Neural cell (in vitro differentiated cells): ENCODE results near the gene NARS2. TPM values are rescaled to one million over a fixed set of nuclear protein-coding genes. Genes with fewer than 3 reads are reported as not detected.

Experiments used
- H2AFZ ChIP-seq: fragments of 200-600, 300-800 bp; sonication (generic), shearing (Covaris generic); 2 replicates; pipeline ENCODE4 v1.6.0; 2014; ENCODE audit warnings: low read depth, mild to moderate bottlenecking, antibody characterized with exemption, low read length, moderate library complexity
- H3F3A ChIP-seq: fragments of 200-600 bp; shearing (Covaris generic); 2 replicates; pipeline ENCODE4 v1.6.1; 2016; ENCODE audit warnings: mild to moderate bottlenecking, moderate library complexity, mixed read lengths, antibody characterized with exemption, low read length; ENCODE audit not compliant: insufficient read depth, poor library complexity, severe bottlenecking
- H3K27ac ChIP-seq: fragments of 200-600, 300-800 bp; sonication (generic), shearing (Covaris generic); 2 replicates; pipeline ENCODE4 v1.5.1; 2014; ENCODE audit warnings: mild to moderate bottlenecking, low read length, moderate library complexity
- H3K27me3 ChIP-seq: fragments of 300-800, 200-600 bp; sonication (generic), shearing (Covaris generic); 2 replicates; pipeline ENCODE4 v1.6.0; 2014; ENCODE audit warnings: mild to moderate bottlenecking, low read depth, low read length, moderate library complexity; ENCODE audit not compliant: insufficient read depth
- H3K36me3 ChIP-seq: fragments of 300-800, 200-600 bp; sonication (generic), shearing (Covaris generic); 2 replicates; pipeline ENCODE4 v1.5.1; 2014; ENCODE audit warnings: mild to moderate bottlenecking, antibody characterized with exemption, low read length, moderate library complexity; ENCODE audit not compliant: insufficient read depth
- H3K4me2 ChIP-seq: fragments of 300-800, 200-600 bp; sonication (generic), shearing (Covaris generic); 2 replicates; pipeline ENCODE4 v1.6.0; 2014; ENCODE audit warnings: mild to moderate bottlenecking, low read length
- H3K4me3 ChIP-seq: fragments of 300-800, 200-600 bp; sonication (generic), shearing (Covaris generic); 2 replicates; pipeline ENCODE4 v1.5.1; 2014; ENCODE audit warnings: mild to moderate bottlenecking, low read length, moderate library complexity
- H3K79me2 ChIP-seq: fragments of 200-600 bp; shearing (Covaris generic); replicated peaks from 2 replicates; pipeline ENCODE4 v1.6.0; 2014; ENCODE audit warnings: mild to moderate bottlenecking, low read length, moderate library complexity; ENCODE audit not compliant: insufficient read depth
- H3K9ac ChIP-seq: fragments of 300-800, 200-600 bp; sonication (generic), shearing (Covaris generic); 2 replicates; pipeline ENCODE4 v1.6.1; 2016; ENCODE audit warnings: mild to moderate bottlenecking, low read length, mixed read lengths
- H3K9me2 ChIP-seq: fragments of 200-600 bp; shearing (Covaris generic); 2 replicates; pipeline ENCODE4 v1.6.1; 2016; ENCODE audit warnings: mild to moderate bottlenecking, low read length, mixed read lengths; ENCODE audit not compliant: insufficient read depth
- H3K9me3 ChIP-seq: fragments of 200-600, 300-800 bp; sonication (generic), shearing (Covaris generic); 2 replicates; pipeline ENCODE4 v1.6.1; 2016; ENCODE audit warnings: mild to moderate bottlenecking, mixed run types, low read length, moderate library complexity, mixed read lengths
- H4K20me1 ChIP-seq: fragments of 200-600 bp; shearing (Covaris generic); 2 replicates; pipeline ENCODE4 v1.6.1; 2016; ENCODE audit warnings: mild to moderate bottlenecking, mixed run types; ENCODE audit not compliant: insufficient read depth
- CTCF ChIP-seq: fragments of 450-650 bp; IDR thresholded peaks from 2 replicates; pipeline ENCODE4 v1.5.1; 2014; ENCODE audit warnings: antibody characterized with exemption, mild to moderate bottlenecking, moderate library complexity; ENCODE audit not compliant: poor library complexity, severe bottlenecking
- EP300 ChIP-seq: fragments of 450-650 bp; conservative IDR thresholded peaks from 2 replicates; pipeline ENCODE4 v1.6.1; 2014; ENCODE audit warnings: antibody characterized with exemption, mild to moderate bottlenecking, moderate library complexity; ENCODE audit not compliant: poor library complexity, severe bottlenecking
- EZH2 ChIP-seq: fragments of 200-600, 300-800 bp; shearing (Covaris generic), sonication (generic); IDR thresholded peaks from 2 replicates; pipeline ENCODE4 v1.6.1; 2014; ENCODE audit warnings: antibody characterized with exemption, low read length, borderline replicate concordance, mild to moderate bottlenecking; ENCODE audit not compliant: insufficient read depth, poor library complexity, severe bottlenecking
- MXI1 ChIP-seq: fragments of 450-650 bp; conservative IDR thresholded peaks from 2 replicates; pipeline ENCODE4 v1.6.1; 2014; ENCODE audit warnings: antibody characterized with exemption, mild to moderate bottlenecking; ENCODE audit not compliant: poor library complexity, severe bottlenecking
- POLR2AphosphoS5 ChIP-seq: IDR thresholded peaks from 2 replicates; pipeline ENCODE4 v1.6.1; 2012
- RAD21 ChIP-seq: fragments of 450-650 bp; conservative IDR thresholded peaks from 2 replicates; pipeline ENCODE4 v1.6.1; 2014; ENCODE audit warnings: antibody characterized with exemption, mild to moderate bottlenecking, moderate library complexity
- REST ChIP-seq: IDR thresholded peaks from 2 replicates; pipeline ENCODE4 v1.6.1; 2012; ENCODE audit warnings: borderline replicate concordance
- SMC3 ChIP-seq: fragments of 450-650 bp; conservative IDR thresholded peaks from 2 replicates; pipeline ENCODE4 v1.6.1; 2014; ENCODE audit warnings: antibody characterized with exemption, mild to moderate bottlenecking, moderate library complexity; ENCODE audit not compliant: poor library complexity
- TAF1 ChIP-seq: IDR thresholded peaks from 2 replicates; pipeline ENCODE4 v1.6.1; 2012; ENCODE audit warnings: low read depth
- polyA plus RNA-seq: library from polyadenylated mRNA; depleted of rRNA; stranded (reverse); fragments of >200 nt; gene quantifications from 2 replicates; pipeline ENCODE4 v1.2.3, GENCODE V29; 2014

NARS2 gene
- polyA plus RNA-seq, 1 donor from 2014 or later, result 39.6 TPM

GRCh38 chr11:78497293-78497692 is 77.4 kb downstream of the NARS2 start:
- TF ChIP-seq EZH2 (no peak), REST (no peak), SMC3 (no peak), MXI1 (no peak), CTCF (no peak), RAD21 (no peak), TAF1 (no peak), POLR2AphosphoS5 (no peak), EP300 (no peak)
- no peaks in the 10 kb centered on the region for H3K79me2 ChIP-seq
- H3K4me2 ChIP-seq, result no peak overlapping the region
- no peaks in the 10 kb centered on the region for H3F3A ChIP-seq
- H3K36me3 ChIP-seq, result no peaks in the 10 kb centered on the region
- no peaks in the 10 kb centered on the region for H3K9me2 ChIP-seq
- no peaks in the 10 kb centered on the region for H3K27me3 ChIP-seq
- H3K9me3 ChIP-seq, result no peaks in the 10 kb centered on the region
- H2AFZ ChIP-seq, result no peak overlapping the region
- no peak overlapping the region for H3K27ac ChIP-seq
- H3K9ac ChIP-seq, result no peak overlapping the region
- no peaks in the 10 kb centered on the region for H4K20me1 ChIP-seq
- H3K4me3 ChIP-seq, result no peak overlapping the region

GRCh38 chr11:78493413-78493975 is 81.2 kb downstream of the NARS2 start:
- Histone ChIP-seq H3F3A (no peaks in the 10 kb centered on the region), H3K79me2 (no peaks in the 10 kb centered on the region)

More at GRCh38 chr11:78493413-78493975, 81.2 kb downstream of the NARS2 start:
- H3K9me3 ChIP-seq, result no peaks in the 10 kb centered on the region
- no peak overlapping the region for H3K27ac ChIP-seq
- no peak overlapping the region for H3K9ac ChIP-seq
- H3K27me3 ChIP-seq, result no peaks in the 10 kb centered on the region
- TF ChIP-seq REST, result no peak
- no peak for TF ChIP-seq MXI1
- no peak for TF ChIP-seq RAD21
- no peak overlapping the region for H2AFZ ChIP-seq
- no peak overlapping the region for H3K4me2 ChIP-seq
- no peaks in the 10 kb centered on the region for H3K36me3 ChIP-seq
- H3K9me2 ChIP-seq, result no peaks in the 10 kb centered on the region
- H4K20me1 ChIP-seq, result no peaks in the 10 kb centered on the region
- no peak overlapping the region for H3K4me3 ChIP-seq
